GM21723 (cell line): Measurements from ENCODE around the gene NOTCH4.
A peak's percentile ranks its signal among the peaks of the same experiment; 100 is the strongest.
"Not testable (repeated sequence)": the region's sequence is repeated elsewhere in the genome, so short reads cannot be mapped to it uniquely, and the experiment has no call there.

Experiments
- ATAC-seq: cut with Tn5 transposase; IDR thresholded peaks from one replicate; pipeline ENCODE4 v1.9.1; 2021; ENCODE audit warnings: mild to moderate bottlenecking, moderate library complexity; ENCODE audit not compliant: unreplicated experiment

NOTCH4 gene

GRCh38 chr6:32194825-32195651 is 28.8 kb downstream of the NOTCH4 start:
- ATAC-seq, result no peak

GRCh38 chr6:32194388-32194787 is 29.5 kb downstream of the NOTCH4 start:
- ATAC-seq, result no peak

- not testable (repeated sequence) for ATAC-seq
These were observed 30.8 kb downstream of the NOTCH4 start for GRCh38 chr6:32193096-32193495.

GRCh38 chr6:32192608-32193039 is 31.2 kb downstream of the NOTCH4 start, which contains the start of gene GPSM3:
GPSM3 (minus strand) TSS chr6:32192643; CDS start chr6:32192513, 130 bp downstream.
- no peak for ATAC-seq

- no peak for ATAC-seq
These were observed 31.9 kb downstream of the NOTCH4 start for GRCh38 chr6:32191696-32192607.

- ATAC-seq, result no peak
These were observed 32.8 kb downstream of the NOTCH4 start for GRCh38 chr6:32190911-32191677.

- ATAC-seq, result peak; percentile 55
These were observed 33.6 kb downstream of the NOTCH4 start, which contains the start of gene PBX2 for GRCh38 chr6:32190054-32190851. PBX2 (minus strand) TSS chr6:32190202; CDS start chr6:32189915, 287 bp downstream.

GRCh38 chr6:32189742-32190053 is 34.2 kb downstream of the NOTCH4 start:
- no peak for ATAC-seq

GRCh38 chr6:32189069-32189741 is 34.7 kb downstream of the NOTCH4 start:
- no peak for ATAC-seq

- no peak for ATAC-seq
These were observed 35.3 kb downstream of the NOTCH4 start for GRCh38 chr6:32188381-32189068.

GRCh38 chr6:32187725-32188380 is 36.0 kb downstream of the NOTCH4 start:
- not testable (repeated sequence) for ATAC-seq

- ATAC-seq, result no peak
These were observed 36.7 kb downstream of the NOTCH4 start for GRCh38 chr6:32187009-32187709.

GRCh38 chr6:32186151-32186840 is 37.6 kb downstream of the NOTCH4 start:
- ATAC-seq, result not testable (repeated sequence)

GRCh38 chr6:32185681-32186131 is 38.2 kb downstream of the NOTCH4 start:
- ATAC-seq, result not testable (repeated sequence)

GRCh38 chr6:32184084-32184640 is 39.7 kb downstream of the NOTCH4 start, which contains the start of gene AGER:
AGER (minus strand) TSS chr6:32184253; CDS start chr6:32184222, 31 bp downstream.
- no peak for ATAC-seq

- no peak for ATAC-seq
These were observed 40.3 kb downstream of the NOTCH4 start for GRCh38 chr6:32183483-32184083.
